HL-60/S4 treated with phorbol 12-myristate 13-acetate at 8.2 ng/mL for 4 days and 3 days (cell line): ENCODE data around the gene CARD11.

ENCODE experiments used
- in situ Hi-C: fragments of 300-500 bp; cut with MboI; formaldehyde crosslinking; loops from 2 replicates; pipeline ENCODE4 v1.15.0; 2022; ENCODE audit warnings: low sequenced_read_pairs

The CARD11 gene

DNA sequence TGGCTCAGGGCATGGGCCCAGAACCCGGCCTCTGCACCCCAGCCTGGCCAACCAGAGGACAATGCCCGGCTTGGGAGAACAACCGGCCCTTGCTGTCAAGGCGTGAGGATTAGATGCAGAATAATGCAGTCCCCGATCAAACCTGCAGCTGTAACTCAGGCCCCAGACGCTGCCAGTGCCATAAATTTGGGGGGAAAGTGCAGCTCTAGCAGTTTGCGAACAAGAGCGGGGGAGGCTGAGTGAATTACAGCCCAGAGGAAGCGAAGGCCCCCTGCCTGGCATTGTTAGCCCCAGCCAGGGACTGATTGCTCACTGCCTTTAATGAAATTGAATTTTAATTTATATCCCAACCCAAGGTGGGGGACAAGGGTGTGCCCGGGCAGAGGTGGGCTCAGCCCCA is 161.6 kb downstream of the CARD11 start:
- in situ Hi-C loops, result loop anchor here (25.0 kb wide), 2 partner anchors 280 to 1005 kb away; no protein-coding TSS in a partner anchor

GRCh38 chr7:2880874-2881533 is 162.7 kb downstream of the CARD11 start:
- in situ Hi-C loops, result loop anchor here (25.0 kb wide), 2 partner anchors 281 to 1006 kb away; no protein-coding TSS in a partner anchor

- in situ Hi-C loops, result loop anchor here (25.0 kb wide), 2 partner anchors 282 to 1007 kb away; no protein-coding TSS in a partner anchor
Observed at GRCh38 chr7:2880051-2880450, 163.6 kb downstream of the CARD11 start.

- in situ Hi-C loops, result loop anchor here (25.0 kb wide), 2 partner anchors 283 to 1008 kb away; no protein-coding TSS in a partner anchor
Observed at GRCh38 chr7:2879354-2879753, 164.3 kb downstream of the CARD11 start.

- in situ Hi-C loops, result loop anchor here (25.0 kb wide), 2 partner anchors 284 to 1009 kb away; no protein-coding TSS in a partner anchor
Observed at GRCh38 chr7:2878306-2878705, 165.4 kb downstream of the CARD11 start.

DNA sequence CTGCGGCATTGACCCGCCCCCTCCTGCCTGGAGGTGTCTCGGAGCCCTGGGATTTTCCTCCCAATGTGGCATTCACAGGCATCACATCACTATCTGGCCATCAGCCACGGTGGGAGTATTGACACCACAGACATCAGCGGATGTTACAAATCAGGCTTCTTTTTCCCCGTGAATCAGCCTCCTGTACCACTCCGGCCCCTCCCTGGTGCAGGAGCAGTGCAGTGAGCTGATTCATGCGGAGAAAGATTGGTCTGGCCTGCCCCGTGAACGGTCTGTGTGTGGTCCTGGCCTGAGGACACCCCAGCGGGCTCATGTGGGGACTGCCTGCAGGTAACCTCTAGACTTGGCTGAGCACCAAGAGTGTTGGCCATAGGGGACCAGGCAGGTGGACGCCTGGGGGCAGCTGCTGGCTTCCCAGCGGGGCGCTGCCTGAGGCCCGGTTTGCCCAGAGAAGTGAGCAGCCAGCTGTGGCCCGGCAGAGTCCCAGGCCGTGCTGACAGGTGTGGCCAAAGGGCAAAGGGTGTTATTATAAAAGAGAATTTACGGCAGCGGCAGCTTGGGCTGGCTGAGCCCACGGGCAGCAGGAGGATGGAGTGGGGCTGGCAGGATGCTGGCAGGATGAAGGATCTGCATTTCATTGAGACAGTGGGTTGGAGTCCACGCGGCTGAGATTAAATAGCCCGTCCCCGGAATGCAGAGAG is 167.5 kb downstream of the CARD11 start:
- in situ Hi-C loops, result loop anchor here (25.0 kb wide), 2 partner anchors 286 to 1011 kb away; no protein-coding TSS in a partner anchor

DNA sequence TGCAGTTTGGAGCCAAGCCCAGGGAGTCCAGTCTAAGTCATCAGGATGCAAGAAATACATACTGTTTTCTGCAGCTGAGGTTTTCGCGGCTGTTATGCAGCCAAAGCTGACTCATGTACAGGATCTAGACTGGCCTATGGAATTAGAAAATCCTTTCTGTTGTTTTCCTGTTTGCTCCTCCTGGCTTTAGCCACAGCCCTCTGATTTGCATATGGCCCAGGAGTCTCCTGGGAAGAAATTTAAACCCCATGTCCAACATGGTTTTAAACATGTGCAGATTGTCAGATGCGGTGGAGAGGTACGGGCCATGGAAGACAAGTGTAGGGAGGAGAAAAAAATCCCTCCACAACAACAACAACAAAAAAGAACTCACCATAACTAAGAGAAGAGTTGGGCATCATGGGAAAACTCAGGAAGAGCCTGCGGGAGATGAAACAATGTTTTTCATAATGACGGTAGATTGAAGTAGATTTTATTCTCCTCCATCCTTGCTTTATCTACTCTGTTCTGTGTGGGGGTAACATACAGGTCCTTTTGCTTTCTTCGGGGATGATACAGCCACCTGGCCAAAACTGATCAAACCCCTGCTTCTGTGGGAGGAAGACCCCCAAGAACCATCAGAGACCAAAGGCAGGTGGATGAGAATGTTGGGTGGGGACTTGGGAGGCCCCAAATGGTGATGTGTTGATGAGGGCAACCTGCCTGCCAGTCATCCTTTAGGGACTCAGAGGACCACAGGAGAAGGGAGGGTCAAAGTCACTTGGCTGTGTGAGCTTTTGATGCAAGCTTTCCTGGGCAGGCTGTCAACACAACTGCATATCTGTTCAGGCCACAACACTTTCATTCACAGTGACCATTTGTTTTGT is 169.7 kb downstream of the CARD11 start:
- in situ Hi-C loops, result no loop called here

GRCh38 chr7:2873146-2873545 is 170.5 kb downstream of the CARD11 start:
- in situ Hi-C loops, result no loop called here

GRCh38 chr7:2872296-2872874 is 171.3 kb downstream of the CARD11 start:
- in situ Hi-C loops, result no loop called here

- in situ Hi-C loops, result no loop called here
Observed at GRCh38 chr7:2870471-2870931, 173.2 kb downstream of the CARD11 start.

- in situ Hi-C loops, result no loop called here
Observed at GRCh38 chr7:2869981-2870380, 173.7 kb downstream of the CARD11 start.

DNA sequence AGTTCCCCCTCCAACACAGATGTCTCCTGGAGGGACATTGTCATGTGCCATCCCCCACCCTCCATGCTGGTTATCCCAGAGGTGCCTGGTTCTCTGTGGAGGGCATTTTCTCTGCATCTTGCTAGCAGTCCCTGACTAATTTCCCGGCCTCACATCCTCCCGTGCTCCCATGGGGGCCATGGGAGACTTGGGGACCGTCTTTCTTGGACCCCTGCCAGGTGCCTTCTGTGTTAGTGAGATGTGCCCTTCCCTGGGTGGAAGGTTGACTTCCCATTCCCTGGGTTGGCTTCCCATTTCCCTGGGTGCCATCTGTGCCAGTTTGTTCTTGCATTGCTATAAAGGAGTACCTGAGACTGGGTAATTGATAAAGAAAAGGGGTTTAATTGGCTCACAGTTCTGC is 177.1 kb downstream of the CARD11 start:
- in situ Hi-C loops, result no loop called here

DNA sequence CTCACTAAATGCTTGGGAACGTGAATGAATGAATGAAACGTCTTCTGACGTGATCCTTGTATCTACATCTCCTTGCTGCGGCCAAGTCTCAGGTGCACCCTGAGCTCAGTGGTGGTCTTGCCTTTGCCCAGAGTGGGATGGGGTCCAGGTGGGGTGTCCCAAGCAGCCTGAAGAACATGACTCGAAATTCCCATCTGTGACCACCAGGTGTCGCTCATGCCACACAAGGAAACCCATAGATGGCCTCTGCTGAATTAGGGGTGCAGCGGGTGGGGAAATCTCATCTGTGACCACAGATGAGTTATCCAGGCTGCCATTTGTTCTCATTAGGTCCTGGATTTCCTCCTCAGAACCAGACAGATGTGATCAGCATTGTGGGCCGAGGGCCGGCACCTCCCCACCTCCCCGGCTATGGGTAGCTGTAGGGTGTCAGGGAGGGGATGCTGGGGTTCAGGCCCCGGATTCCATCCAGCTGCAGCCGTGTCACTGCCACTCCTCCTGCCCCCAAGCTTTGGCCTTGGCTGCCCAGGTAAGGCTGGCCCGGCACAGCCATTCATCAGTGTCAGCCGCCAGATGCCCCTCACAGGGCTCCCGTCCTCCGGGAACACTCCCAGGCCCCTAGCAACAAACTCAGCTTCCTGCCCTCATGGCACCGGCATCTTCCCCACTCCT is 178.5 kb downstream of the CARD11 start:
- in situ Hi-C loops, result no loop called here

GRCh38 chr7:2864204-2864985 is 179.3 kb downstream of the CARD11 start:
- in situ Hi-C loops, result no loop called here

- in situ Hi-C loops, result no loop called here
Observed at GRCh38 chr7:2863461-2864066, 180.1 kb downstream of the CARD11 start.

DNA sequence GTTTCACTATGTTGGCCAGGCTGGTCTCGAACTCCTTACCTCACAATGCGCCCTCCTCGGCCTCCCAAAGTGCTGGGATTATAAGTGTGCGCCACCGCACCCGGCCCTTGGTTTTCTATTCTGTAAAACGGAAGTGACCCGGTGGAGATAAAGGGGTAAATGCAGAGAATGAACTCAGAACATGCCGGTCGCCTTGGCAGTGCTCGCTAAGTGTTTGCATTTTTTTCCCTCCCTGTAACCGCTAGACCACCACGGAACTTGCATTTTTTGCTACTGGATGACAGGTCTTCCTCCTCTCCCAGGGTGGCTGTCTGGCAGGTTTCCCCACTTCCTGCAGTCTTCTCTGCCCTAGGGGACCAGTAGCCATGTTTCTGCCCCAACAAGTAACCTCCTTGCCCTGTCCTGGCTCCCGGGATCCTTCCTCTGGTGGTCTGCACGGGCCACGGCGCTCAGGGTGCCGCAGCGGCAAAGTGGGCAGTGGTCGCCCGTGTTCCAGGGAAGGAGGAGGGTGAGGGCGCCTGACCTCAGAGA is 180.8 kb downstream of the CARD11 start:
- in situ Hi-C loops, result no loop called here

DNA sequence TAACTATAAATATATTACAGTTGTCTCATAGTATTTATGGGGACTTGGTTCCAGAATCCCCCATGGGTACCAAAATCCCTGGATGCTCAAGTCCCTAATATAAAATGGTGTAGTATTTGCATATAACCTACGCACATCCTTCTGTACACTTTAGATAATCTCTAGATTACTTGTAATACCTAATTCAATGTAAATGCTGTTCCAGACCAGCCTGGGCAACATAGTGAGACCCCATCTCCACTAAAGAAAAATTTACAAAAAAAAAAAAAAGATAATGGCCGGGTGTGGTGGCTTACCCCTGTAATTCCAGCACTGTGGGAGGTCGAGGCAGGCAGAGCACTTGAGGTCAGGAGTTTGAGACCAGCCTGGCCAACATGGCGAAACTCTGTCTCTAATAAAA is 182.2 kb downstream of the CARD11 start:
- in situ Hi-C loops, result no loop called here

GRCh38 chr7:2860627-2861133 is 183.0 kb downstream of the CARD11 start:
- in situ Hi-C loops, result no loop called here
